RWPE2 (cell line): ENCODE measurements around the gene SCLT1.

Source experiments
- ATAC-seq: fragments of 200-7000 bp; cut with Tn5 transposase; 3 replicates; pipeline ENCODE4 v1.9.1; 2021; ENCODE audit warnings: low read depth
- DNase-seq: peaks from one replicate; pipeline ENCODE4 v3.0.0-alpha.2; 2020; ENCODE audit warnings: low spot score
- H3K27ac ChIP-seq: fragments of 450-650 bp; 2 replicates; pipeline ENCODE4 v1.5.1; 2017; ENCODE audit warnings: mild to moderate bottlenecking; ENCODE audit not compliant: poor library complexity, severe bottlenecking
- H3K27me3 ChIP-seq: fragments of 250-450 bp; sonication (Bioruptor Pico); 2 replicates; pipeline ENCODE4 v1.5.1; 2021; ENCODE audit warnings: mild to moderate bottlenecking, moderate library complexity; ENCODE audit not compliant: insufficient read depth, poor library complexity, severe bottlenecking
- H3K36me3 ChIP-seq: fragments of 250-450 bp; sonication (Bioruptor Pico); 2 replicates; pipeline ENCODE4 v1.5.1; 2020; ENCODE audit warnings: low read depth, mild to moderate bottlenecking, moderate library complexity
- H3K4me1 ChIP-seq: fragments of 250-450 bp; sonication (Bioruptor Pico); 2 replicates; pipeline ENCODE4 v1.5.1; 2021; ENCODE audit warnings: mild to moderate bottlenecking, moderate library complexity; ENCODE audit not compliant: insufficient read depth, poor library complexity, severe bottlenecking
- H3K4me3 ChIP-seq: fragments of 250-450 bp; sonication (Bioruptor Pico); 2 replicates; pipeline ENCODE4 v1.5.1; 2021; ENCODE audit warnings: mild to moderate bottlenecking, moderate library complexity; ENCODE audit not compliant: severe bottlenecking
- H3K9me3 ChIP-seq: fragments of 250-450 bp; sonication (Bioruptor Pico); 2 replicates; pipeline ENCODE4 v1.5.1; 2021; ENCODE audit warnings: mild to moderate bottlenecking, moderate library complexity; ENCODE audit not compliant: severe bottlenecking
- CTCF ChIP-seq: fragments of 450-650 bp; IDR thresholded peaks from one replicate; pipeline ENCODE4 v1.5.1; 2017; ENCODE audit warnings: mild to moderate bottlenecking, moderate library complexity; ENCODE audit not compliant: poor library complexity, severe bottlenecking

SCLT1 gene

DNA sequence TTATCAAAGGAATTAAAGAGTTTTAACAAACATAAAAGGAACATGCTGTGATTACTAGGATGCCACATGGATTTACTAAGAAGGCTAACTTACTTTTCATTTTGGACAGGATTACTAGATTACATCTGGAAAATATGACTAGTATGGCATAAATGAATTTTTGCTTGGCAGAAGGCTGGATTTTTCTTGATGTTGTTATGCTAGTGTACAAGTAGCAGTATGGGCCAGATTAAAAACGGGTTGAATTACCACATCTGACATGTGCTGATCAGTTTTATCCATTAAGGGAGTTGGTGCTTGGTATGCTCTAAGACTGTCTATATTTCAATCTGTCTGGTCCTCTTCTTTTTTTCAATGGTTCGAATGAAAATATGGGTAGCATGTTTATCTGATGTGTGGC, 213.4 kb downstream of the SCLT1 start:
- no peaks in the 10 kb centered on the region for H3K27me3 ChIP-seq
- DNase-seq (no peak), ATAC-seq (no peak)
- H3K4me1 ChIP-seq: peaks cover 4% of the 10 kb centered on the region
- H3K9me3 ChIP-seq: no peaks in the 10 kb centered on the region
- no peak overlapping the region for H3K4me3 ChIP-seq
- no peak for TF ChIP-seq CTCF
- no peaks in the 10 kb centered on the region for H3K36me3 ChIP-seq
- no peak overlapping the region for H3K27ac ChIP-seq

DNA sequence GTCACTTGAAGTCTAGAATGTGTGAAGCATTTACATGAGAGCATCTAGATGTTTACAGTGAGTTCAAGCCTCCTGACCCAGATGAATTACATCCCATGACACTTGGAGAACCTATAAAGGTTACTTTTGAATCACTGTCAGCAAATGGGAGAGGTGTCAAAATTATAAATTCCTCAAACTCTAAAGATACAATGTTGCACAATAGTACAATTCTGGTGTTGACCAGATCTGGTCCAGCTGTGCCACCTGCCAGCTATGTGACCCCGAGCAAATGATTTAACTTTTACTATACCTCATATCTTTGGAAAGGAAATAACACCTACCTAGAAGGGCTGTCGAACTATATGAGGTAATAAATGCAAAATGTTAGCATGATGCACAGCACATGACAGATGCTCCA, 214.1 kb downstream of the SCLT1 start:
- H3K27ac ChIP-seq: no peak overlapping the region
- ATAC-seq (no peak), DNase-seq (no peak)
- H3K27me3 ChIP-seq: no peaks in the 10 kb centered on the region
- H3K9me3 ChIP-seq: no peaks in the 10 kb centered on the region
- H3K4me3 ChIP-seq: no peak overlapping the region
- H3K4me1 ChIP-seq: peaks cover 4% of the 10 kb centered on the region
- no peak for TF ChIP-seq CTCF
- H3K36me3 ChIP-seq: no peaks in the 10 kb centered on the region

DNA sequence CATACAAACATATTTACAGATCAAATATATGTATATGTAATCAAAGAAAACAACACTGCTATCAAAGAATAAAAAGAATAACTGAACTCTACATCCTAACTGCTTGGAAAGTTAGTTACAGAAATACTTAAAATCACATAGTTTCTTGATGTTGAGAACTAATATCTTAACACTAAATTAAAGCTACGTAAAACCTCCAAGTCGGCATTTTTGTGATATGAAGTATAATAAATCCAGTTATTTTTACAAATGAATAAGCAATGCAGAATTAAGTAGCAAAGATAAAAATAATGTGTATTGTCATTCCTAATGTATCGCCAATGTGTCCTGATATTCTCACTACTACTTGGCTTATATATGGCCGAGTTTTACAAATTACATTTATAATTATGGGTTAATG, 215.4 kb downstream of the SCLT1 start:
- Histone ChIP-seq H3K27ac (no peak overlapping the region), H3K4me3 (no peak overlapping the region), H3K27me3 (no peaks in the 10 kb centered on the region), H3K36me3 (peaks cover 9% of the 10 kb centered on the region), H3K9me3 (no peaks in the 10 kb centered on the region), H3K4me1 (peaks cover 4% of the 10 kb centered on the region)
- DNase-seq (no peak), ATAC-seq (no peak)
- no peak for TF ChIP-seq CTCF

DNA sequence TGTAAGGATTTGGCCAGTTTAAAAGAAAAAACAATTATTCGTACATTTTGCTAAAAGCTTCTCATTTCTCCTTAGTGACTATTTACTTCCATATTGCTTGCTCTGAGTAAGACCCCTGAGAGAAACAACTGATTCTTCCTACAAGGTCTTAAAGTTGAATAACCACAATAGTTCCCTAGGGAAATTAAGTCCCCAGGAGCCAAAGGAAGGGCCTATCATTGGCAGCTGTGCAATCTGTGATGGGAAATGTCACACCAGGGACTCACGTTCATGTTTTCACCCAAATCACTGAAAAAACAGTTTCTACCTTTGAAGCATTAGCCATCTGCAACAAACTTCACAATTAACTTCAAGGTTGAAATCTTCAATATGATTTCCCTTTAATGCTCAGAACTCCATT, 217.1 kb downstream of the SCLT1 start:
- Histone ChIP-seq H3K27ac (no peak overlapping the region), H3K27me3 (no peaks in the 10 kb centered on the region), H3K9me3 (no peaks in the 10 kb centered on the region), H3K4me3 (no peak overlapping the region), H3K36me3 (peaks cover 22% of the 10 kb centered on the region), H3K4me1 (peaks cover 4% of the 10 kb centered on the region)
- no peak for ATAC-seq
- TF ChIP-seq CTCF: no peak
- DNase-seq: no peak

DNA sequence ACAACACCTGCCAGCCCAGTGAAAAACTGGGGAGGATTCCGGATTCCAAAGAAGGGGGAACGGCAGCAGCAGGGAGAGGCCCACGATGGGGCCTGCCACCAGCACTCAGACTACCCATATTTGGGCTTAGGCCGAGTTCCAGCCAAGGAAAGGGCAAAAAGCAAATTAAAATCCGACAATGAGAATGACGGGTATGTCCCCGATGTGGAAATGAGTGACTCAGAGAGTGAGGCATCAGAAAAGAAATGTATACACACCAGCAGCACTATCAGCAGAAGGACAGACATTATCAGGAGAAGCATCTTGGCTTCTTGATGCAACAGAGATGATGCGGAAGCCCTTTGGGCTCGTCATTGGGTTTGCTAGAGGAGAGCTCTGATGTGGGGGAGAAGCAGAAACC, 221.4 kb downstream of the SCLT1 start:
- Histone ChIP-seq H3K27me3 (no peaks in the 10 kb centered on the region), H3K27ac (peak overlapping the region; percentile 1), H3K4me3 (no peak overlapping the region), H3K9me3 (no peaks in the 10 kb centered on the region), H3K4me1 (no peaks in the 10 kb centered on the region), H3K36me3 (peaks cover 54% of the 10 kb centered on the region)
- ATAC-seq (peak; percentile 85), DNase-seq (no peak)
- no peak for TF ChIP-seq CTCF
